ENCODE measurements around the gene COX4I1.

The COX4I1 gene

DNA sequence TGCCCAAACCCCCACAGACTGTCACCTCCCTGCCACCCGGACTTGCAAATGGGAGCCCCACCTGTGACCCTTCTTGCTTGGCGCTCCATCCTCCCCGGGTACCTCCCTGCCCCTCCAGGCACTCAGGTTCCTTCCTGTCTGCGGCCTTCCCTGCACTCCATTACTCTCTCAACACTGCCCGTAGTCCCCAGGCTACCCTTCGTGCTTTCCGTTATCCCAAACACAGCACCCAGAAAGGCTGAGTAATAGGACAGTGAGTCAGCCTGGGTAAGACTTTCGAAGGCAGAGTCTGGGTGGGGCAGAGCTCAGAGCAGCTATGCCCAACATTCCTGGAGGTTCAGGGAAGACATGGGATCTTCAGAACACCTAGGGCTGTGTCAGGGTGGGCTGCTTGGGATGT is 32.0 kb upstream of the COX4I1 start:
- no peak for DNase-seq (ENCODE audit: low spot score)

GRCh38 chr16:85768199-85768598 is 31.3 kb upstream of the COX4I1 start:
- DNase-seq (ENCODE audit: low spot score), result no peak

- DNase-seq (ENCODE audit: low spot score), result no peak
Observed at GRCh38 chr16:85770741-85771140, 28.8 kb upstream of the COX4I1 start.

GRCh38 chr16:85773044-85773443 is 26.5 kb upstream of the COX4I1 start:
- DNase-seq (ENCODE audit: low spot score), result no peak

DNA sequence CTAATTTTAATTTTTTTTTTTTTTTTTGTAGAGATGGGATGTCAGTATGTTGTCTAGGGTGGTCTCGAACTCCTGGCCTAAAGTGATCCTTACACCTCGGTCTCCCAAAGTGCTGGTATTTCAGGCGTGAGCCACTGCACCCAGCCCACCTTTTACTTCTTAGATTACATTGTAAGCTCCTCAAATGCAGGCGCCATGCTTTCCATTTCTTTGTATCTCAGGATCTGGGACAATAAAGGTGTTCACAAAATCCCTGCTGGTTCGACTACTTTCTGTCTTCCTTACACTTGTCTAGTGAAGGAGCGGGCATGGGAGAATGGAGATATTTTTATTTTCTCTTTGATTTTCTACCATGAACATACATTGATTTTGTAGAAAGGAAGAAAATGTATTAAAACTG is 25.4 kb upstream of the COX4I1 start:
- no peak for DNase-seq (ENCODE audit: low spot score)

- no peak for DNase-seq (ENCODE audit: low spot score)
Observed at GRCh38 chr16:85774811-85775210, 24.7 kb upstream of the COX4I1 start.

GRCh38 chr16:85777583-85778310 is 21.7 kb upstream of the COX4I1 start:
- no peak for DNase-seq (ENCODE audit: low spot score)

- no peak for DNase-seq (ENCODE audit: low spot score)
Observed at GRCh38 chr16:85778873-85779272, 20.6 kb upstream of the COX4I1 start.

GRCh38 chr16:85780281-85780680 is 19.2 kb upstream of the COX4I1 start:
- DNase-seq (ENCODE audit: low spot score), result no peak

DNA sequence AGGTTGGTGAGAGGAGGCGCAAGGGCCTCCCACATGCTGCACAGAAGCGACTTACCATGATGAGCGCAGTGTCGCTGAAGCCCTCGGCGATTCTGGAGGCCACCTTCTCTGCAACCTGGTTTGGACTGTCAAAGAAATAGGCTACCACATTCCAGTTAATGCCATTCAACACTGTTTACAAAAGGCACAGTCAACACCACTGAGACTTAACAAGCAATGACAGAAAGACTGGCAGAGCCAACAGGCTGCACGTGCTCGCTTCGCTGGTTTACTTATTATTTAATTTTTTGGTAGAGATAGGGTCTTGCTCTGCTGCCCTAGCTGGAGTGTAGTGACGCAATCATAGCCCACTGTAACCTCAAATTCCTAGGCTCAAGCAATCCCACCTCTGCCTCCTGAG is 18.3 kb upstream of the COX4I1 start:
- DNase-seq (ENCODE audit: low spot score), result no peak

GRCh38 chr16:85781695-85782370 is 17.7 kb upstream of the COX4I1 start:
- DNase-seq (ENCODE audit: low spot score), result peak; percentile 64

DNA sequence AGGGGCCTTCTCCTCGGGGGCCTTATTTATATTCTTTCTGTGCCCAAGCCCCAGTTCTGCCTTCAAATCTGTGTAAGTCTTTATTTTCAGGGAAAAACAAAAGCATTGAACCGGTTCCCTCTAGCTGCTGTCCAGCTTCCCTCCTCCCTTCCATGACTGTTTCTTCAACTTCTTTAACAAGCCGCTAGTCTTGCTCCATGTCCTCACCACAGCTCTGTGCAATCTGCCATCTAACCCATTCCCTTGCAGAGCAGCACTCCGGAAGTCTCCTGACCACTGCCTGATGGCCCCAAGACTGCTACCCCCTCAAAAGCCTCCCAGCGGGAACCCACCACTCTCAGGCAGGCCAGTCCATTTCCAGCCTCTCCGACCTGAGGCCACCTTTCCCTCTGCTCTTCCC is 17.0 kb upstream of the COX4I1 start:
- peak; percentile 12 for DNase-seq (ENCODE audit: low spot score)

GRCh38 chr16:85783441-85783840 is 16.1 kb upstream of the COX4I1 start:
- DNase-seq (ENCODE audit: low spot score), result no peak

- DNase-seq (ENCODE audit: low spot score), result no peak
Observed at GRCh38 chr16:85784813-85785212, 14.7 kb upstream of the COX4I1 start.

- no peak for DNase-seq (ENCODE audit: low spot score)
Observed at GRCh38 chr16:85785927-85786326, 13.6 kb upstream of the COX4I1 start.

- no peak for DNase-seq (ENCODE audit: low spot score)
Observed at GRCh38 chr16:85788819-85789218, 10.7 kb upstream of the COX4I1 start.

DNA sequence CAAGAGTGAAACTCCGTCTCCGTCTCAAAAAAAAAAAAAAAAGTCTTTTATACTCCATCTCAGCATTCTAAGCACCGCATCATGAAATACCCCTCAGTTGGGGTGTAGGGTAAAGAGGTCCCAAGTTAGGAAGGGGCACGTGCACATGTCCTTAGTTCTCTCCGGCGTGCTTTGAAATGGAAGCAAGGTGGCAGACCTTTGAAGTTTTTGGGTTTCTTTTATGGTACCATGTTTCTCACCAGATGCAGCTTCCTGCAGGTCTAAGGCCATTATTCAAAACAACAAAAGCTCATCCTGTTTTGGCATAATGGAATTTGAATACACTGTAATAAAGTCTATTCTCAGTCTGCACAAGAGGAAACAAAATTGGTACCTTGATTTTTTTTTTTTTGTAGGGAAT is 9.7 kb upstream of the COX4I1 start:
- DNase-seq (ENCODE audit: low spot score), result no peak

GRCh38 chr16:85793662-85794298 is 5.7 kb upstream of the COX4I1 start:
- DNase-seq (ENCODE audit: low spot score), result peak; percentile 10

DNA sequence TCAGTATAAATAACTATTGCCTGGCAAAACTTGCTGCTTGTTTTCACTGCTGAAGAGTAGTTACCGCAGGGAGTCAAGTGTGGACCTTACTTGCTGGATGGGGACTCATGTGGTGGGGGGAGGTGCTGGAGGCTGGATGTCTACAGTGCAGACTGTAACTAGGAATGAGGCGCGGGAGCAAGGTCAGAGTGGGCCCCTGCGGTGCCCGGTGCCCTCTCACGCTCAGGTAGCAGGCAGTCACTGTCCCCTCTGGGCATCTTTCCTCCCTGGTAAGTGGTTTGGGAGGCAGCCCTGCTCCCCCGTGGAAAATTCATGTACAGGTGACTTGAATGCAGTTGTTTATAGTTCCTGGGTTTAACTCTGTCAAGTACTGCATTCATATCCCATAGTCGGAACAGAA is 4.8 kb upstream of the COX4I1 start:
- DNase-seq (ENCODE audit: low spot score), result no peak

DNA sequence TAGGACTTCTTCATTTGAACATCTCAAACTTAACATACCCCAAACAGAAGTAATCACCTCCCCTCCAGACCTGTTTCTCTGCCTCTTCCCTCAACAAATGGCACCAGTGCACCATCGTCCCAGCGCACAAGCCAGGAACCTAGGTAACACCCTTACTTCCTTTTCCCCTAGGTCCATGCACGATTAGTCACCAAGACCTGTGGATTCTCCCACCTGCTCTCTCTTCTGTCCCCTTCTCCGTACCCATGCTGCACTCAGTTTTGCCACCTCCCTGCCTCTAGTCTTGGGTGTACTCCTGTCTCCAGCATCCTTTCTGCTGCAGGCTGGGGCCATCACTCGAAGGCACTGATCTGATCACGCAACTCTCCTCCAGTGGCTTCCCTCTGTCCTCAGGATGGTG is 3.3 kb upstream of the COX4I1 start:
- DNase-seq (ENCODE audit: low spot score), result no peak

DNA sequence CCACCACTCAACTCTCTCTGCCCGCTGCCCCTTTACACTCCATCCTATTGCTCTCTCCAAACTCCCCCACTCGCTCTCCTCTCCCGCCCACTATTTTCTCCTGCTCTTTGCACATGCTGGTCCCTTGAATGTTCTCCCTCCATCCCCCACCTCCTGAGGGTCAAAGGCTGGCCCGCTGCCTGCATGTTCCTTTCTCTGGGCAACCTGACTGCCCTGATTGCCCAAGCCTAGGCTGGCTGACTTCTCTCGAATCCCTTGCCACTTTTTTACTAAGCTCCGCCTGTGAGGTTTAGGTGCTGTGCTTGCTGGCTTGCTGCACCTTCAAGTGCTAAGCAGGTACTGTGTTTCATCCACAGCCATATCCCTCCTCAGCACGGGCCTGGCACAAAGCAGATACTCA is 2.9 kb upstream of the COX4I1 start:
- no peak for DNase-seq (ENCODE audit: low spot score)

- no peak for DNase-seq (ENCODE audit: low spot score)
Observed at GRCh38 chr16:85798283-85798776, 1.2 kb upstream of the COX4I1 start.

DNA sequence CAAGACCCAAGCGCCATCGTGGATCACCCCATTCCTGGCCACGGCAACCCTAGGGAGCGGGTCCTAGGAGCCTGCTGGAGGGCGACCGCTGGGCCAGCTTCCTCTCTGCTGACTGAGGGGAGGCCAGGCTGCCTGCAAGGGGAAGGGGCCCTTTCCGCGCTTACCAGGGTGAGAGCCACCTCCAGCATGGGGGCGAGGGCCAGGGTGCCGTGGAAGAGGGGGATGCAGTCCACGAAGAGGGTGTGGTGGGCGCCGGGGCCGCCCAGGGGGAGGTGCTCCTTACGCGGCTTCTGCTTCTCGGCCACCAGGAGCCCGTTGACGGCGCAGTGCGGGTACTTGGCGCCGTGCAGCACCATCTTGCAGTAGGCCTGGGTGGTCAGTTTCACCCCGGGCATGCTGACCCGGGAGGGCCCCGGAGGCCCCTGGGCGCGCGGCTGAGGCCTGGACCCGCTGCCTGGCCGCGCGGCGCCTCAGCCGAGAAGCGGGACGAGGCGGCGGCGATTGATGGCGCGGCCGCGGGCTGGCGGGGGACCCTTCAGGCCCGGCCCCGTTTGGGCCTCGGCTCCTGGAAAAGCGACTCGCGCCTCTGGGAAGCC is 496 bp upstream of the COX4I1 start:
- DNase-seq (ENCODE audit: low spot score), result no peak

Data from globus pallidus (tissue), 1 donor.